ENCODE measurements around the gene HECW1.

DNA sequence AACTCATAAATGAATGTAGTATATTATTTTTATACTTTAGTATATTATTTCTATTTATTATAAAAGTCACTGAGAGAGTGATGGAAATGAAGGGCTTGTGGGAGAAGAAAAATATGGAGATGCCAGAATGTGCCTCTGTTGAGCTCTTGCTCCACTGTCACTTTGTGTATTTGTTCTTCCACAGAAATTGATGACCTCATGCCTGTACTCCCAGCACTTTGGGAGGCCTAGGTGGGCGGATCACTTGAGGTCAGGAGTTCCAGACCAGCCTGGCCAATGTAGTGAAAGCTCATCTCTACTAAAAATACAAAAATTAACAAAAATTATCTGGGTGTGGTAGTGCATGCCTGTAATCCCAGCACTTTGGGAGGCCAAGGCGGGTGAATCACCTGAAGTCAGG is 394.0 kb downstream of the HECW1 start:
- TF ChIP-seq CTCF (tag by site-specific recombination; IDR thresholded peaks at IDR 0.05) (no peak), ZNF239 (tag by site-specific recombination; IDR thresholded peaks at IDR 0.05) (no peak), REST (tag by site-specific recombination; IDR thresholded peaks at IDR 0.05) (no peak), ZNF121 (tag by site-specific recombination; IDR thresholded peaks at IDR 0.05) (no peak), SETDB1 (IDR thresholded peaks at IDR 0.05; ENCODE audit: insufficient read length, low read length) (no peak), GLI2 (tag by site-specific recombination; IDR thresholded peaks at IDR 0.05; ENCODE audit: borderline replicate concordance, low read depth) (no peak), ZNF23 (tag by site-specific recombination; IDR thresholded peaks at IDR 0.05; ENCODE audit: borderline replicate concordance) (no peak), KLF8 (tag by site-specific recombination; IDR thresholded peaks at IDR 0.05) (no peak), ZBTB7A (tag by site-specific recombination; IDR thresholded peaks at IDR 0.05; ENCODE audit: low read depth) (no peak), GFI1B (tag by site-specific recombination; IDR thresholded peaks at IDR 0.05) (no peak), ZNF623 (tag by site-specific recombination; IDR thresholded peaks at IDR 0.05) (no peak), ZNF416 (tag by site-specific recombination; IDR thresholded peaks at IDR 0.05) (no peak), ZNF24 (tag by site-specific recombination; IDR thresholded peaks at IDR 0.05) (no peak)
